Measurements from ENCODE around the gene C19orf12. TPM values are rescaled to one million over a fixed set of nuclear protein-coding genes. Genes with fewer than 3 reads are reported as not detected.

Gene C19orf12
- total RNA-seq, 1 experiment from 2014 or later = 40.1 TPM

- no peaks in the 10 kb centered on the region for H3K27me3 ChIP-seq (replicated peaks)
- peak in 1 of 2 experiments; percentile 25 for DNase-seq (ENCODE audit: low read depth in 1 of 2, low spot score in 2 of 2)
- H3K9me3 ChIP-seq (replicated peaks) = peaks cover 4% of the 10 kb centered on the region; the same call in 1 of the 2 replicates
- H3K4me3 ChIP-seq = no peak overlapping the region
- H3K4me1 ChIP-seq (replicated peaks) = peaks cover 56% of the 10 kb centered on the region
- peaks cover 10% of the 10 kb centered on the region for H3K36me3 ChIP-seq
- H3K27ac ChIP-seq = no peak overlapping the region
Observed at GRCh38 chr19:29663861-29664752, 51.0 kb downstream of the C19orf12 start.

- Histone ChIP-seq H3K27me3 (replicated peaks) (no peaks in the 10 kb centered on the region), H3K4me1 (replicated peaks) (peaks cover 56% of the 10 kb centered on the region)
- DNase-seq (ENCODE audit: low read depth in 1 of 2, low spot score in 2 of 2) = peak; percentile 81 to 84
Observed at GRCh38 chr19:29662604-29663404, 52.3 kb downstream of the C19orf12 start.

GRCh38 chr19:29662278-29662603, 52.8 kb downstream of the C19orf12 start:
- Histone ChIP-seq H3K27ac (peak overlapping the region; percentile 74), H3K9me3 (replicated peaks) (peaks cover 4% of the 10 kb centered on the region; the same call in 1 of the 2 replicates), H3K36me3 (peaks cover 9% of the 10 kb centered on the region), H3K4me3 (peak overlapping the region; percentile 12; the same call in 1 of the 2 replicates), H3K27me3 (replicated peaks) (no peaks in the 10 kb centered on the region), H3K4me1 (replicated peaks) (peaks cover 56% of the 10 kb centered on the region)
- no peak for DNase-seq (ENCODE audit: low read depth in 1 of 2, low spot score in 2 of 2)

More at GRCh38 chr19:29662604-29663404, 52.3 kb downstream of the C19orf12 start:
- Histone ChIP-seq H3K36me3 (peaks cover 10% of the 10 kb centered on the region), H3K9me3 (replicated peaks) (peaks cover 4% of the 10 kb centered on the region; the same call in 1 of the 2 replicates), H3K4me3 (peak overlapping the region; percentile 12; the same call in 1 of the 2 replicates), H3K27ac (peak overlapping the region; percentile 74)

- peaks cover 4% of the 10 kb centered on the region; the same call in 1 of the 2 replicates for H3K9me3 ChIP-seq (replicated peaks)
- no peak overlapping the region for H3K27ac ChIP-seq
- no peak for DNase-seq (ENCODE audit: low read depth in 1 of 2, low spot score in 2 of 2)
- peaks cover 42% of the 10 kb centered on the region for H3K4me1 ChIP-seq (replicated peaks)
- no peak overlapping the region for H3K4me3 ChIP-seq
- no peaks in the 10 kb centered on the region for H3K27me3 ChIP-seq (replicated peaks)
- peaks cover 4% of the 10 kb centered on the region; the same call in 1 of the 2 replicates for H3K36me3 ChIP-seq
Observed at GRCh38 chr19:29660835-29661234, 54.2 kb downstream of the C19orf12 start.

GRCh38 chr19:29658221-29658991, 56.7 kb downstream of the C19orf12 start:
- no peak for DNase-seq (ENCODE audit: low read depth in 1 of 2, low spot score in 2 of 2)
- Histone ChIP-seq H3K27ac (no peak overlapping the region), H3K36me3 (no peaks in the 10 kb centered on the region), H3K4me3 (no peak overlapping the region), H3K4me1 (replicated peaks) (peaks cover 17% of the 10 kb centered on the region), H3K9me3 (replicated peaks) (no peaks in the 10 kb centered on the region), H3K27me3 (replicated peaks) (no peaks in the 10 kb centered on the region; the same call in 1 of the 2 replicates)

- Histone ChIP-seq H3K27me3 (replicated peaks) (no peaks in the 10 kb centered on the region; the same call in 1 of the 2 replicates), H3K27ac (no peak overlapping the region), H3K9me3 (replicated peaks) (no peaks in the 10 kb centered on the region), H3K4me3 (no peak overlapping the region), H3K36me3 (no peaks in the 10 kb centered on the region), H3K4me1 (replicated peaks) (no peaks in the 10 kb centered on the region)
- DNase-seq (ENCODE audit: low read depth in 1 of 2, low spot score in 2 of 2) = no peak
Observed at GRCh38 chr19:29655648-29656335, 59.3 kb downstream of the C19orf12 start.

- H3K4me3 ChIP-seq = no peak overlapping the region
- no peaks in the 10 kb centered on the region for H3K36me3 ChIP-seq
- no peaks in the 10 kb centered on the region for H3K4me1 ChIP-seq (replicated peaks)
- H3K27ac ChIP-seq = no peak overlapping the region
- H3K27me3 ChIP-seq (replicated peaks) = no peaks in the 10 kb centered on the region; the same call in 1 of the 2 replicates
- no peaks in the 10 kb centered on the region for H3K9me3 ChIP-seq (replicated peaks)
- no peak for DNase-seq (ENCODE audit: low read depth in 1 of 2, low spot score in 2 of 2)
Observed at GRCh38 chr19:29653398-29653797, 61.7 kb downstream of the C19orf12 start.

GRCh38 chr19:29651622-29652394, 63.3 kb downstream of the C19orf12 start:
- Histone ChIP-seq H3K4me1 (replicated peaks) (no peaks in the 10 kb centered on the region), H3K27me3 (replicated peaks) (no peaks in the 10 kb centered on the region; the same call in 1 of the 2 replicates), H3K9me3 (replicated peaks) (no peaks in the 10 kb centered on the region), H3K27ac (no peak overlapping the region), H3K4me3 (no peak overlapping the region), H3K36me3 (no peaks in the 10 kb centered on the region)
- DNase-seq (ENCODE audit: low read depth in 1 of 2, low spot score in 2 of 2) = no peak

GRCh38 chr19:29650772-29651387, 64.2 kb downstream of the C19orf12 start:
- no peaks in the 10 kb centered on the region; the same call in 1 of the 2 replicates for H3K27me3 ChIP-seq (replicated peaks)
- no peaks in the 10 kb centered on the region for H3K4me1 ChIP-seq (replicated peaks)
- no peak overlapping the region for H3K27ac ChIP-seq
- H3K4me3 ChIP-seq = no peak overlapping the region
- no peaks in the 10 kb centered on the region for H3K9me3 ChIP-seq (replicated peaks)
- H3K36me3 ChIP-seq = no peaks in the 10 kb centered on the region
- DNase-seq (ENCODE audit: low read depth in 1 of 2, low spot score in 2 of 2) = no peak

All from SJSA1 (cell line).